Epithelial cell of proximal tubule (primary cell): ENCODE results near the gene PAM16. TPM values are rescaled to one million over a fixed set of nuclear protein-coding genes. Genes with fewer than 3 reads are reported as not detected.

ENCODE experiments used
- DNase-seq: peaks from one replicate; pipeline ENCODE4 v3.0.0-alpha.2; 2011; ENCODE audit warnings: low read depth
- H3K4me3 ChIP-seq: 2 replicates; pipeline ENCODE4 v1.5.1; 2011; ENCODE audit warnings: low read depth, mild to moderate bottlenecking, low read length
- CTCF ChIP-seq: conservative IDR thresholded peaks from 2 replicates; pipeline ENCODE4 v1.5.1; 2012; ENCODE audit warnings: low read depth, mild to moderate bottlenecking, low read length
- total RNA-seq: library from RNA; depleted of rRNA; stranded (reverse); fragments of >200 nt; gene quantifications from 2 replicates; pipeline ENCODE4 v1.2.3, GENCODE V29; 2015

PAM16 gene
- total RNA-seq, 1 donor from 2014 or later: 75.1 TPM

- no peak for TF ChIP-seq CTCF
- no peak for DNase-seq
- H3K4me3 ChIP-seq: no peak overlapping the region
Measured at GRCh38 chr16:4369007-4369733, 18.0 kb upstream of the PAM16 start.

- DNase-seq: no peak
- TF ChIP-seq CTCF: no peak
- no peak overlapping the region for H3K4me3 ChIP-seq
Measured at GRCh38 chr16:4367393-4367856, 16.3 kb upstream of the PAM16 start.

- TF ChIP-seq CTCF: no peak
- H3K4me3 ChIP-seq: no peak overlapping the region
- no peak for DNase-seq
Measured at GRCh38 chr16:4366016-4366415, 14.9 kb upstream of the PAM16 start.

GRCh38 chr16:4365615-4366014 is 14.5 kb upstream of the PAM16 start:
- DNase-seq: no peak
- H3K4me3 ChIP-seq: no peak overlapping the region
- TF ChIP-seq CTCF: no peak

- no peak for TF ChIP-seq CTCF
- no peak for DNase-seq
- no peak overlapping the region for H3K4me3 ChIP-seq
Measured at GRCh38 chr16:4365014-4365406, 13.9 kb upstream of the PAM16 start.

DNA sequence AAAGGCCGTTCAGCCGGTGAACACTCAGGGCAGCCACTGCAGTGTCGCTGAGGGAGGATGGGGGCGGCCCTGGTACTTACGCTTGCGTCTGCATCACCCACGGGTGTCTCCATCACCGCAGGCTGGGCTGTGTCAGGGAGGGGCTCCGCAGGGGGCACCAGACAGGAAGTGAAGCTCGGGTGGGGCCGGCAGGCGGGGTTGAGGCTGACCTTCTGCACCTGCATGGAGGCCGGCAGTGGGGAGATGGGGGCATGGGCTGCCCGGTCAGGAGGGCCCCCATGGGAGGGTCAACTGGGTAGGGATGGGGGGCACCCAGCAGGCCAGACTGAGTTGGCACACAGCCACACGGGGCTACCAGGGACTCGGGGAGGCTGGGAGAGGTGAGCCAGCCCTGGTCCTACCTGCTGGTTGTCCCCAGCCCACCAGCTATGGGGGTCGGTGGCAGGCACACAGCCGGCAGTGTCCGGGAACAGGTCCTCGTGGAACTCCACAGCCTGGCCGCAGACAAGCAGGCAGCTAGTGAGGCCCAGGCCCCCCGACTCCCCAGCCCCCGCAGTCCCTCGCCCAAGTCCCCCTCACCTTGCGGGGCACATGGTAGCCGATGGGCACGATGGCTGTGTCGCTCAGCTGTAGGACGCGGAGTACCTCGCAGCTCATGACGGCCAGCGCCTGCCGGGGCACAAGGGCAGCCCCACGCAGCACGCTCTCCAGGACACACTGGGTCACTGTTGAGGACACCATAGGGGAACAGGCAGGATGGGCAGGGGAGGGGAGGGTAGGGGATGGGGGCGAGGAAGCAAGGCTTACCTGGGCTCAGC is 13.3 kb upstream of the PAM16 start:
- no peak overlapping the region for H3K4me3 ChIP-seq
- no peak for TF ChIP-seq CTCF
- DNase-seq: no peak
